ENCODE data around the gene HSPE1.

DNA sequence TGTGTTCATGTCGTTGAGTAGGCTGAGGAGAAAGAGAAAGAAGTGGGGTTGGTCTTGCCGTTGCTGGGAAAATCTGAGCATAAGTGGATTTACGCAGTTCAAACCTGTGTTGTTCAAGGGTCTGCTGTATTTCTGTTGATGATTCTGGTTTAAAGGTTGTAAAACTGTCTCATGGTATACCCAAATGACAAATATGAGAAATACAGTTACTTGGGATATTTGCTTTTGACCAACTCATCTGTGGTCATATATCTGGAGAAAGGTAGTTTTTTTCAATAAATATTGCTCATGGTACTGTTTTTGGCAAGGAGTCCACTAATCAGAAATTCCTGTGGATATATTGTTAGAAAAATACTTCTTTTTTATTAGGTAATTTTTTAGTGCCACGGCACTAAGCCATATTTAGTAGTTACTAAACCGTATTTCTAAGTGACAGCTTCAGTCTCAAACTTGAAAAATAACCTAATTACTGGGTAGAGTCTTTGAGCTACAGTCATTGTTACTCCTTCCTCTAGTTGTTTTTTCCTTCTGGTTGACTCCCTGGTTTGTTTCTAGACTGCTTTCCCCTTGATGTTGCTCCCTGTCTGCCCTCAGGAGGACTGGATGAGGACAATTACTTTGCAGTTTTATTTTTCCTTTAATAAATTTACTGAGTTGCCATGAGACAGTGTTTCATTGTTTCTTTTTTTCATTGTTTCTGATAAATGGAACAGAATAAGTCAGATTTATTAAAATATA, 47.2 kb downstream of the HSPE1 start:
- TF ChIP-seq EZH2 (IDR thresholded peaks at IDR 0.05) (no peak), POLR2AphosphoS5 (IDR thresholded peaks at IDR 0.05; ENCODE audit: borderline replicate concordance, low read depth, low read length) (no peak)
